ENCODE data around the gene ATG10. TPM values are rescaled to one million over a fixed set of nuclear protein-coding genes. Genes with fewer than 3 reads are reported as not detected.

The ATG10 gene
- total and polyA plus RNA-seq, 2 of the 13 experiments (the other 11 are each of a cell fraction or from before 2014, with no cell fraction given) = 2.0 to 5.7 TPM

DNA sequence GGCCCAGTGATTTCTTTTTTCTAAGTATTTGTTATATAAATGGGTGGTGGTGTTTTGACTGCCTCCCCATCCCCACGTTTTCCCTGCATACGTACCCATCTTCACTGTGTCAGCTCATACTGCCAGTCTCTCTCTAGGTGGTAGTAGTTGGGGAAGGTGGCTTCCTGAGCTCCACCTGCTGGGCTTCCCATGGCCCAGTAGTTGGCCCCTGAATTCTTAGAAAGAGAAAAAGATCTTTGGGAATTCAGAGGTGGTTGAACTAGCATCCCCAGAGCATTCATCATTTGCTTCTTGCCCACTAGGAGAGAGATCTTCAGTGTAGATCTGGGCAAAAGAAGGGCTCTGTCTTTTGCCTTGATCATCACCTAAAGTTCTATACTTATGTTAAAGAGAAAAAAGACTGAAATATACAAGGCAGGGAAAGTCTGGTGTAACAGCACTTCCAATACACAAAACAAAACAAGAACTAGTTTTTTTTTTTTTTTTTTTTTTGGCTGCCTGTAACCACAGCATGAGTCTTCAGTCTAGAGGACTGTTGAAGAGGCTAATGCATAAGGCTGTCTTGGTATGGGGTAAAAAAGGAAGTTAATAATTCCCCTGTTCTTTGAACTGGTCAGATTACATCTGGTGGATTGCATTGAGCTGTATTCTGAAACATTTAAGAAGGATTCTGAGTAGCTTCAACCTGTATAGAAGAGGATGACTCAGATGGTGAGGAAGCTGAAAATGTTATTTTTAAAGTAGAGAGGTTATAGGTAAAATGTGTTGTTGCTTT lies 128.7 kb downstream of the ATG10 start:
- FAIRE-seq (no peak), DNase-seq (ENCODE audit: low spot score) (no peak), ATAC-seq (peak; percentile 56; the same call in 2 of the 3 replicates)
- no peaks in the 10 kb centered on the region for H3K4me1 ChIP-seq (ENCODE audit: insufficient read depth, low read length)
- no peaks in the 10 kb centered on the region for H3K9me3 ChIP-seq (ENCODE audit: low read length)
- BruUV-seq (replicated peaks) = no TSS peak
- in situ Hi-C loops (cut with HindIII; ENCODE audit: extremely low pct_ligation_motif_present, low pct_unique_long_range_greater_than_20kb) (no loop called here), intact Hi-C loops (cut with micrococcal nuclease; ENCODE audit: unreplicated experiment) (no loop called here)
- no peak overlapping the region for H3K9ac ChIP-seq (ENCODE audit: insufficient read depth, low read depth, low read length)
- no peaks in the 10 kb centered on the region for H3K27me3 ChIP-seq (ENCODE audit: control insufficient read depth in 1 of 2, insufficient read depth in 2 of 2, low read length in 2 of 2)
- H3K36me3 ChIP-seq (replicated peaks in 1 of 2; ENCODE audit: control insufficient read depth in 1 of 2, insufficient read depth in 2 of 2, low read length in 2 of 2) = no peaks in the 10 kb centered on the region
- TF ChIP-seq ZNF44 (CRISPR knock-in tag; IDR thresholded peaks at IDR 0.05) (no peak), STAG1 (CRISPR knock-in tag; IDR thresholded peaks at IDR 0.05) (peak; percentile 24; the same call in 1 of the 2 replicates), BCL6 (CRISPR knock-in tag; IDR thresholded peaks at IDR 0.05) (peak; percentile 56; the same call in 1 of the 2 replicates), PHF20 (CRISPR knock-in tag; IDR thresholded peaks at IDR 0.05) (no peak)
- TF ChIP-seq, protein P1, sequence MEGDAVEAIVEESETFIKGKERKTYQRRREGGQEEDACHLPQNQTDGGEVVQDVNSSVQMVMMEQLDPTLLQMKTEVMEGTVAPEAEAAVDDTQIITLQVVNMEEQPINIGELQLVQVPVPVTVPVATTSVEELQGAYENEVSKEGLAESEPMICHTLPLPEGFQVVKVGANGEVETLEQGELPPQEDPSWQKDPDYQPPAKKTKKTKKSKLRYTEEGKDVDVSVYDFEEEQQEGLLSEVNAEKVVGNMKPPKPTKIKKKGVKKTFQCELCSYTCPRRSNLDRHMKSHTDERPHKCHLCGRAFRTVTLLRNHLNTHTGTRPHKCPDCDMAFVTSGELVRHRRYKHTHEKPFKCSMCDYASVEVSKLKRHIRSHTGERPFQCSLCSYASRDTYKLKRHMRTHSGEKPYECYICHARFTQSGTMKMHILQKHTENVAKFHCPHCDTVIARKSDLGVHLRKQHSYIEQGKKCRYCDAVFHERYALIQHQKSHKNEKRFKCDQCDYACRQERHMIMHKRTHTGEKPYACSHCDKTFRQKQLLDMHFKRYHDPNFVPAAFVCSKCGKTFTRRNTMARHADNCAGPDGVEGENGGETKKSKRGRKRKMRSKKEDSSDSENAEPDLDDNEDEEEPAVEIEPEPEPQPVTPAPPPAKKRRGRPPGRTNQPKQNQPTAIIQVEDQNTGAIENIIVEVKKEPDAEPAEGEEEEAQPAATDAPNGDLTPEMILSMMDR (CRISPR knock-in tag; IDR thresholded peaks at IDR 0.05) = 0 out of 2 replicates have a peak, but pooled peaks have one; percentile 15
- H3K4me3 ChIP-seq (replicated peaks in 1 of 3; ENCODE audit: insufficient read depth in 1 of 3, low read depth in 2 of 3, low read length in 3 of 3) = no peak overlapping the region
- no peak overlapping the region for H3K27ac ChIP-seq (ENCODE audit: extremely low read length, insufficient read depth, low read length)
- CTCF ChIA-PET (ENCODE audit: low intra/inter-chr PET ratio, low total read pairs) = no interaction called here
- H3K4me2 ChIP-seq (ENCODE audit: low read depth, low read length) = no peak overlapping the region
- 49% methylated on average over 2 of the region's 2 CpGs for WGBS (ENCODE audit: low lambda C conversion rate)
- no peaks in the 10 kb centered on the region for H3K79me2 ChIP-seq (ENCODE audit: insufficient read depth, low read length)
- POLR2A ChIA-PET = no interaction called here
- no peaks in the 10 kb centered on the region for H4K20me1 ChIP-seq (ENCODE audit: insufficient read depth, low read length)
- H2AFZ ChIP-seq (ENCODE audit: low read length) = no peak overlapping the region

DNA sequence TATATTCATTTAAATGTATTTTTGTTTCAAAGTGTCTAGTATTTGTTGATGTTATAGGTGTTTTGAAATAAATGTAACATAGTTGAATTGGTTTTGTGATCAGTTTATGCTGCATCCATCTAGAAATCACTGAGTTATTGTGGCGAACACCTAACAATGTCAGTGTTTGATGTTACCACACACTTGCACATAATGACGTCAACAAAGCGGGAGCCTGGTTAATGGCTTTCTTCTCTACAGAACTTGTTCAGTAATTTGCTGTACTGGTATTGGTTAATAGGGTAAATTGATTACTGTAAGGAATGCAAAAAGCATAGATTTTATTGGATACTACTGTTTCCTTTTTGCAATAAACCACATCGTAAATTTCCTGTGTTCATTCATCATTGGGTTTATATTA lies 133.0 kb downstream of the ATG10 start:
- intact Hi-C loops (cut with micrococcal nuclease; ENCODE audit: unreplicated experiment) (no loop called here), in situ Hi-C loops (cut with HindIII; ENCODE audit: extremely low pct_ligation_motif_present, low pct_unique_long_range_greater_than_20kb) (no loop called here)
- H3K9me3 ChIP-seq (ENCODE audit: low read length) = no peaks in the 10 kb centered on the region
- no peak overlapping the region for H3K27ac ChIP-seq (ENCODE audit: extremely low read length, insufficient read depth, low read length)
- no peak overlapping the region for H3K4me3 ChIP-seq (replicated peaks in 1 of 3; ENCODE audit: insufficient read depth in 1 of 3, low read depth in 2 of 3, low read length in 3 of 3)
- H3K9ac ChIP-seq (ENCODE audit: insufficient read depth, low read depth, low read length) = no peak overlapping the region
- WGBS (ENCODE audit: low lambda C conversion rate) = 90% methylated on average over 4 of the region's 4 CpGs
- H3K79me2 ChIP-seq (ENCODE audit: insufficient read depth, low read length) = no peaks in the 10 kb centered on the region
- no TSS peak for BruUV-seq (replicated peaks)
- H2AFZ ChIP-seq (ENCODE audit: low read length) = no peak overlapping the region
- DNase-seq (ENCODE audit: low spot score) = no peak
- no peaks in the 10 kb centered on the region for H3K36me3 ChIP-seq (replicated peaks in 1 of 2; ENCODE audit: control insufficient read depth in 1 of 2, insufficient read depth in 2 of 2, low read length in 2 of 2)
- FAIRE-seq = no peak
- peaks cover 9% of the 10 kb centered on the region for H3K4me1 ChIP-seq (ENCODE audit: insufficient read depth, low read length)
- no peaks in the 10 kb centered on the region for H3K27me3 ChIP-seq (ENCODE audit: control insufficient read depth in 1 of 2, insufficient read depth in 2 of 2, low read length in 2 of 2)
- ChIA-PET POLR2A (no interaction called here), CTCF (ENCODE audit: low intra/inter-chr PET ratio, low total read pairs) (no interaction called here)
- H3K4me2 ChIP-seq (ENCODE audit: low read depth, low read length) = no peak overlapping the region
- TF ChIP-seq SMAD9 (CRISPR knock-in tag; IDR thresholded peaks at IDR 0.05) (no peak), PITX1 (CRISPR knock-in tag; IDR thresholded peaks at IDR 0.05) (no peak), ZNF20 (CRISPR knock-in tag; IDR thresholded peaks at IDR 0.05) (no peak), ZNF547 (CRISPR knock-in tag; IDR thresholded peaks at IDR 0.05) (no peak), ZNF788 (CRISPR knock-in tag; IDR thresholded peaks at IDR 0.05; ENCODE audit: borderline replicate concordance) (no peak)
- TF ChIP-seq, protein P2, sequence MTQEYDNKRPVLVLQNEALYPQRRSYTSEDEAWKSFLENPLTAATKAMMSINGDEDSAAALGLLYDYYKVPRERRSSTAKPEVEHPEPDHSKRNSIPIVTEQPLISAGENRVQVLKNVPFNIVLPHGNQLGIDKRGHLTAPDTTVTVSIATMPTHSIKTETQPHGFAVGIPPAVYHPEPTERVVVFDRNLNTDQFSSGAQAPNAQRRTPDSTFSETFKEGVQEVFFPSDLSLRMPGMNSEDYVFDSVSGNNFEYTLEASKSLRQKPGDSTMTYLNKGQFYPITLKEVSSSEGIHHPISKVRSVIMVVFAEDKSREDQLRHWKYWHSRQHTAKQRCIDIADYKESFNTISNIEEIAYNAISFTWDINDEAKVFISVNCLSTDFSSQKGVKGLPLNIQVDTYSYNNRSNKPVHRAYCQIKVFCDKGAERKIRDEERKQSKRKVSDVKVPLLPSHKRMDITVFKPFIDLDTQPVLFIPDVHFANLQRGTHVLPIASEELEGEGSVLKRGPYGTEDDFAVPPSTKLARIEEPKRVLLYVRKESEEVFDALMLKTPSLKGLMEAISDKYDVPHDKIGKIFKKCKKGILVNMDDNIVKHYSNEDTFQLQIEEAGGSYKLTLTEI (CRISPR knock-in tag; conservative IDR thresholded peaks at IDR 0.05) = no peak
- no peak for ATAC-seq
- H4K20me1 ChIP-seq (ENCODE audit: insufficient read depth, low read length) = no peaks in the 10 kb centered on the region
